K562 (cell line): ENCODE measurements around the gene CHST12. TPM values are rescaled to one million over a fixed set of nuclear protein-coding genes. Genes with fewer than 3 reads are reported as not detected.

Experiments
- ATAC-seq: fragments of 200-7000 bp; cut with Tn5 transposase; 3 replicates; pipeline ENCODE4 v1.9.1; 2020; ENCODE audit warnings: moderate library complexity
- BruUV-seq: library from RNA; stranded (reverse); fragments of 400-500 nt; replicated peaks from 2 replicates; lab custom pipeline; 2021; lab: Mats Ljungman, UMichigan
- CTCF ChIA-PET: fragments of 300-600 bp; formaldehyde crosslinking; extraction: SDS; loops from one replicate; lab custom pipeline; 2021; ENCODE audit warnings: low intra/inter-chr PET ratio; lab: Yijun Ruan, JAX
- POLR2A ChIA-PET: fragments of 300-600, 350-650 bp; sonication (Branson Sonifier 250); formaldehyde crosslinking; extraction: SDS; loops from one replicate; lab custom pipeline; 2021; ENCODE audit warnings: antibody characterized with exemption, inconsistent platforms; lab: Yijun Ruan, JAX
- DNase-seq, 4 experiments: peaks; one replicate each; pipeline versions ENCODE4 v3.0.0 to v3.0.0-alpha.2; 2011 to 2018; ENCODE audit warnings: low spot score in 3 of 4, mixed read lengths in 3 of 4; ENCODE audit errors: extremely low read depth in 1 of 4
- FAIRE-seq: peaks from 2 replicates; lab custom pipeline; 2011; peaks lifted over from hg19 to GRCh38; lab: Jason Lieb, UNC
- H2AFZ ChIP-seq: 2 replicates; pipeline ENCODE4 v1.6.0; 2011; ENCODE audit warnings: low read depth, low read length, control low read depth, inconsistent platforms
- H3K27ac ChIP-seq: fragments of 200-600 bp; 3 replicates; pipeline ENCODE4 v1.8.0; 2011; ENCODE audit warnings: low read depth, mild to moderate bottlenecking, control low read depth, inconsistent platforms, low read length, moderate library complexity, mixed read lengths; ENCODE audit errors: extremely low read depth
- H3K27me3 ChIP-seq, 2 experiments: fragments of 300-600 bp in 1 of 2; 2 replicates in 1 of 2; 3 replicates in 1 of 2; pipeline versions ENCODE4 v1.6.0 to v1.8.0; 2011; ENCODE audit warnings: inconsistent platforms in 2 of 2, low read length in 2 of 2, mild to moderate bottlenecking in 1 of 2, mixed read lengths in 1 of 2, moderate library complexity in 1 of 2; ENCODE audit not compliant: control insufficient read depth in 2 of 2, insufficient read depth in 2 of 2
- H3K36me3 ChIP-seq: fragments of 300-600 bp; 3 replicates; pipeline ENCODE4 v1.8.0; 2011; ENCODE audit warnings: mild to moderate bottlenecking, low read length, inconsistent platforms; ENCODE audit not compliant: control insufficient read depth, insufficient read depth
- H3K4me1 ChIP-seq, 2 experiments: fragments of 200-600 bp in 1 of 2; replicated peaks in 1 of 2; 2 replicates in 1 of 2; 3 replicates in 1 of 2; pipeline versions ENCODE4 v1.5.1 to v1.8.0; 2011; ENCODE audit warnings: inconsistent platforms in 2 of 2, low read length in 2 of 2, mild to moderate bottlenecking in 1 of 2, mixed read lengths in 1 of 2, moderate library complexity in 1 of 2; ENCODE audit not compliant: control insufficient read depth in 2 of 2, insufficient read depth in 2 of 2
- H3K4me2 ChIP-seq: 2 replicates; pipeline ENCODE4 v1.6.1; 2011; ENCODE audit warnings: low read length, control low read depth, inconsistent platforms, mixed read lengths; ENCODE audit not compliant: insufficient read depth
- H3K4me3 ChIP-seq: fragments of 200-600 bp; sonication (generic), shearing (Covaris generic); 2 replicates; pipeline ENCODE4 v1.5.1; 2016; ENCODE audit warnings: control low read depth, inconsistent platforms
- H3K79me2 ChIP-seq: fragments of 200-600 bp; 3 replicates; pipeline ENCODE4 v1.8.0; 2011; ENCODE audit warnings: low read length, inconsistent platforms; ENCODE audit not compliant: control insufficient read depth, insufficient read depth
- H3K9ac ChIP-seq, 2 experiments: 2 replicates each; pipeline versions ENCODE4 v1.6.0 to v1.6.1; 2011; ENCODE audit warnings: low read depth in 2 of 2, low read length in 2 of 2, control low read depth in 1 of 2, inconsistent platforms in 1 of 2, mild to moderate bottlenecking in 1 of 2, mixed read lengths in 1 of 2; ENCODE audit not compliant: insufficient read depth in 1 of 2
- H3K9me1 ChIP-seq: one replicate; pipeline ENCODE4 v1.6.0; 2011; ENCODE audit warnings: inconsistent platforms, mild to moderate bottlenecking, low read length, moderate library complexity; ENCODE audit not compliant: control insufficient read depth, insufficient read depth
- H3K9me3 ChIP-seq: replicated peaks from 2 replicates; pipeline ENCODE4 v1.5.1; 2011; ENCODE audit warnings: low read depth, low read length, inconsistent platforms; ENCODE audit not compliant: control insufficient read depth, insufficient read depth
- H4K20me1 ChIP-seq: replicated peaks from 2 replicates; pipeline ENCODE4 v1.6.1; 2011; ENCODE audit warnings: low read length, inconsistent platforms, mixed read lengths; ENCODE audit not compliant: control insufficient read depth, insufficient read depth
- ESRRB ChIP-seq: fragments of 250-450 bp; sonication (Bioruptor Pico); IDR thresholded peaks from 2 replicates; pipeline ENCODE4 v1.5.0; 2020; ENCODE audit warnings: mild to moderate bottlenecking, moderate library complexity, borderline replicate concordance
- NUFIP1 ChIP-seq: fragments of 450-650 bp; IDR thresholded peaks from 2 replicates; pipeline ENCODE4 v1.6.1; 2018; ENCODE audit not compliant: partially characterized antibody
- SMARCC2 ChIP-seq: fragments of 450-650 bp; IDR thresholded peaks from 2 replicates; pipeline ENCODE4 v1.6.1; 2017; ENCODE audit warnings: antibody characterized with exemption, moderate library complexity, mild to moderate bottlenecking, low read depth
- ZEB2 ChIP-seq: fragments of 450-650 bp; IDR thresholded peaks from 2 replicates; pipeline ENCODE4 v1.6.1; 2016
- WGBS: fragments of 100-300 bp; shearing (Covaris generic); methylation state at CpG from one replicate; pipeline ENCODE4 v1.1.6; 2016; ENCODE audit warnings: low coverage, mixed read lengths; ENCODE audit not compliant: insufficient coverage; ENCODE audit errors: missing lambda C conversion rate; 5-methylcytosine and 5-hydroxymethylcytosine counted together
- in situ Hi-C: fragments of 300-500 bp; cut with MboI; formaldehyde crosslinking; loops from 4 replicates; pipeline ENCODE4 v1.15.0; 2018; ENCODE audit warnings: inconsistent platforms, mixed read lengths
- intact Hi-C: fragments of 100-400 bp; cut with micrococcal nuclease; formaldehyde crosslinking; loops from 2 replicates; pipeline ENCODE4 v1.14.2; 2022
- polyA plus RNA-seq, 8 experiments: library from polyadenylated mRNA; depleted of rRNA in 4 of 8; stranded (reverse) in 5 of 8; unstranded in 3 of 8; fragments of >200 nt; fragmentation: Nextera tagmentation in 2 of 8; fragmentation: Illumina TruSeq in 1 of 8; extraction: Ambion mirVana in 2 of 8; extraction: Trizol in 1 of 8; gene quantifications; 2 replicates each; pipeline versions ENCODE4 v1.2.1 to v1.2.3, GENCODE V29; 2011 to 2014; ENCODE audit warnings: inconsistent platforms in 1 of 8, missing spikeins in 1 of 8
- total RNA-seq, 7 experiments: library from RNA; depleted of rRNA in 6 of 7; stranded (reverse); fragments of >200 nt in 6 of 7; fragmentation: Illumina TruSeq in 2 of 7; extraction: Trizol in 2 of 7; gene quantifications; 2 replicates each; pipeline versions ENCODE4 v1.2.1 to v1.2.3, GENCODE V29; 2011 to 2021; ENCODE audit warnings: low replicate concordance in 1 of 7
- TF ChIP-seq, protein P1 (sequence below), 2 experiments: fragments of 450-650 bp; IDR thresholded peaks; 2 replicates each; pipeline ENCODE4 v1.6.1; 2016

Gene CHST12
- total and polyA plus RNA-seq, 9 of the 15 experiments (the other 6 are each of a cell fraction or from before 2014, with no cell fraction given): 0.18 to 19.8 (median 3.6) TPM

DNA sequence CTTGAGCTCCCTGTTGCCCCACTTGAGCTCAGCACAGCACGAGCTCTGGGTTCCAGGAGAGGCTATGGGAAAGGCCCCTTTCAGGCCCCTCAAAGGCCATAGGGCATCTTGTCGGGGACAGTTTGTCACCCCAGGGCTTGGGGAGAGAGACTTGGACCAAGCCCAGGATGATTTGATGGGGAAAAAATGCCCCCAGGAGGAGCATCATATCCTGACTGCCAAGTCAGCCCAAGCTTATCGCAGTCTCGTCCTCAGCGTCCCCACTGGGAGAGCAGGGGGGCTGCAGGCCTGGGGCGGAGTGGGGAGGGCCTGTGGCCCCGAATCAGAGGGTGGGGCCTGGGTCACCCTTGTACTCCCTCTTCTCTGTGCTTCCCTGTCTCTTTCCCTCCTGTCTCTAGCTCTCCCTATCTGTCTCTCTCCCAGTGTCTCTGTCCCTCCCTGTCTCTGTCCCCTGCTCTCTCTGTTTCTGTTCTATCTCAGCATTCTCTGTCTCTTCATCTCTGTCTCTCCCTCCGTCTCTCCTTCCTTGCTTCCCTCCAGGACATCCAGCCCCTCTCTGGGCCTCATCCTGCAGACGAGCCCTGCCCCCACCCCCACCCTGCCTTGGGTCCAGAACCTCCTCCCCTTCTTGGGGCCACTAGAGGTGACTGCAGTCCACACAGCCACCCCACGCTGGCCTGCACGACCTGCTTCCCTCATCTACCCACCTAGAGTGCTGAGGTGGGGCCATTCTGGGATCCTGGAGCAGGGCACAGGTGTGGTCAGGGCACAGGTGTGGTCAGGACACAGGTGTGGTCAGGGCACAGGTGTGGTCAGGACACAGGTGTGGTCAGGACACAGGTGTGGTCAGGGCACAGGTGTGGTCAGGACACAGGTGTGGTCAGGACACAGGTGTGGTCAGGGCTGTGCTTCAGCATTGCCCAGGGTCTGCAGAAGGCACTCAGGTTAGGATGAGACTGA, 90.1 kb downstream of the CHST12 start:
- Histone ChIP-seq H4K20me1 (no peaks in the 10 kb centered on the region), H3K79me2 (no peaks in the 10 kb centered on the region), H3K4me2 (no peak overlapping the region), H3K27ac (no peak overlapping the region), H3K4me1 (peaks cover 0 to 41% of the 10 kb centered on the region in 2 experiments; a peak in 2 of 5 replicates), H2AFZ (no peak overlapping the region), H3K36me3 (no peaks in the 10 kb centered on the region), H3K27me3 (peaks cover 6 to 18% of the 10 kb centered on the region in 2 experiments; a peak in 3 of 5 replicates), H3K9me1 (no peaks in the 10 kb centered on the region), H3K9me3 (no peaks in the 10 kb centered on the region), H3K9ac (no peak overlapping the region; a peak in 1 of 4 replicates), H3K4me3 (no peak overlapping the region)
- POLR2A ChIA-PET: interaction anchor here (0.5 to 0.8 kb wide), 4 partner anchors 15 to 463 kb away, joined by 3 to 4 read pairs (median 3); no protein-coding TSS in a partner anchor
- FAIRE-seq (no peak), ATAC-seq (no peak), DNase-seq (no peak)
- in situ Hi-C loops: no loop called here
- TF ChIP-seq ZEB2: no peak
- no peak for TF ChIP-seq NUFIP1
- TF ChIP-seq, protein P1, sequence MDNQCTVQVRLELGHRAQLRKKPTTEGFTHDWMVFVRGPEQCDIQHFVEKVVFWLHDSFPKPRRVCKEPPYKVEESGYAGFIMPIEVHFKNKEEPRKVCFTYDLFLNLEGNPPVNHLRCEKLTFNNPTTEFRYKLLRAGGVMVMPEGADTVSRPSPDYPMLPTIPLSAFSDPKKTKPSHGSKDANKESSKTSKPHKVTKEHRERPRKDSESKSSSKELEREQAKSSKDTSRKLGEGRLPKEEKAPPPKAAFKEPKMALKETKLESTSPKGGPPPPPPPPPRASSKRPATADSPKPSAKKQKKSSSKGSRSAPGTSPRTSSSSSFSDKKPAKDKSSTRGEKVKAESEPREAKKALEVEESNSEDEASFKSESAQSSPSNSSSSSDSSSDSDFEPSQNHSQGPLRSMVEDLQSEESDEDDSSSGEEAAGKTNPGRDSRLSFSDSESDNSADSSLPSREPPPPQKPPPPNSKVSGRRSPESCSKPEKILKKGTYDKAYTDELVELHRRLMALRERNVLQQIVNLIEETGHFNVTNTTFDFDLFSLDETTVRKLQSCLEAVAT (IDR thresholded peaks at IDR 0.05): no peak
- no peak for TF ChIP-seq ESRRB (CRISPR knock-in tag)
- TF ChIP-seq SMARCC2: no peak
- WGBS: 8% methylated on average over 8 of the region's 11 CpGs
- no TSS peak for BruUV-seq
- intact Hi-C loops: no loop called here
- CTCF ChIA-PET: no interaction called here
